Stomach (tissue), 4 donors: Measurements from ENCODE around the gene PIEZO1.
A peak's percentile ranks its signal among the peaks of the same experiment; 100 is the strongest.

Experiments used
- CTCF ChIP-seq, 7 experiments: fragments of 450-650 bp in 4 of 7; fragments of 200-600 bp in 3 of 7; sonication (generic) in 3 of 7; IDR thresholded peaks; one replicate each; pipeline ENCODE4 v1.5.1; 2016 to 2019; ENCODE audit warnings: antibody characterized with exemption in 7 of 7, control low read depth in 2 of 7, mild to moderate bottlenecking in 1 of 7
- POLR2AphosphoS5 ChIP-seq, 3 donors: sonication (generic); formaldehyde crosslinking; IDR thresholded peaks; one replicate each; pipeline ENCODE4 v1.6.1; 2016; ENCODE audit warnings: antibody characterized with exemption in 3 of 3

- no peak for TF ChIP-seq CTCF (IDR thresholded peaks at IDR 0.05)
- peak in 1 of 3 donors; percentile 66 for TF ChIP-seq POLR2AphosphoS5 (IDR thresholded peaks at IDR 0.05)
Measured at GRCh38 chr16:88782454-88783390, 2.3 kb downstream of the PIEZO1 start.
